Stimulated activated CD8-positive, alpha-beta memory T cell treated with anti-CD3 and anti-CD28 coated beads, Interleukin-12 subunit alpha, Interleukin-12 subunit beta, amount 100 ng/mL, for 24 hours (primary cell): ENCODE measurements around the gene EIF2S2.

ENCODE experiments used
- DNase-seq: peaks from one replicate; pipeline ENCODE4 v3.0.0-alpha.2; 2020; ENCODE audit errors: extremely low read depth

EIF2S2 gene

GRCh38 chr20:34120213-34120612 lies 8.2 kb upstream of the EIF2S2 start:
- DNase-seq, result no peak

- DNase-seq, result no peak
These were observed 3.2 kb upstream of the EIF2S2 start for GRCh38 chr20:34115232-34115631.

- DNase-seq, result no peak
These were observed 2.8 kb upstream of the EIF2S2 start for GRCh38 chr20:34114809-34115208.

GRCh38 chr20:34112600-34113101 lies 608 bp upstream of the EIF2S2 start:
- DNase-seq, result no peak

GRCh38 chr20:34110745-34111641 lies 1.1 kb downstream of the EIF2S2 start:
- no peak for DNase-seq

GRCh38 chr20:34110025-34110744 lies 1.9 kb downstream of the EIF2S2 start:
- no peak for DNase-seq

GRCh38 chr20:34109442-34109841 lies 2.6 kb downstream of the EIF2S2 start:
- no peak for DNase-seq

GRCh38 chr20:34108616-34109174 lies 3.3 kb downstream of the EIF2S2 start:
- DNase-seq, result no peak

GRCh38 chr20:34105978-34106675 lies 5.9 kb downstream of the EIF2S2 start:
- DNase-seq, result no peak

- no peak for DNase-seq
These were observed 8.0 kb downstream of the EIF2S2 start for GRCh38 chr20:34104059-34104458.

- no peak for DNase-seq
These were observed 9.7 kb downstream of the EIF2S2 start for GRCh38 chr20:34102342-34102741.

GRCh38 chr20:34100576-34100975 lies 11.5 kb downstream of the EIF2S2 start:
- no peak for DNase-seq

- no peak for DNase-seq
These were observed 12.4 kb downstream of the EIF2S2 start for GRCh38 chr20:34099675-34100074.

- no peak for DNase-seq
These were observed 13.5 kb downstream of the EIF2S2 start for GRCh38 chr20:34098570-34098969.

GRCh38 chr20:34096699-34097444 lies 15.2 kb downstream of the EIF2S2 start:
- no peak for DNase-seq

- DNase-seq, result no peak
These were observed 16.2 kb downstream of the EIF2S2 start for GRCh38 chr20:34095825-34096224.

- no peak for DNase-seq
These were observed 18.1 kb downstream of the EIF2S2 start for GRCh38 chr20:34093895-34094294.

- DNase-seq, result no peak
These were observed 20.3 kb downstream of the EIF2S2 start for GRCh38 chr20:34091637-34092200.

- no peak for DNase-seq
These were observed 21.4 kb downstream of the EIF2S2 start for GRCh38 chr20:34090645-34091044.

- DNase-seq, result no peak
These were observed 22.2 kb downstream of the EIF2S2 start for GRCh38 chr20:34089655-34090345.
